Smooth muscle cell (in vitro differentiated cells): Measurements from ENCODE around the gene GAS6. TPM values are rescaled to one million over a fixed set of nuclear protein-coding genes. Genes with fewer than 3 reads are reported as not detected.
A peak's percentile ranks its signal among the peaks of the same experiment; 100 is the strongest.

Source experiments
- DNase-seq: peaks from one replicate; lab custom pipeline; 2025; ENCODE audit not compliant: unreplicated experiment; lab: John Stamatoyannopoulos, UW
- H2AFZ ChIP-seq: fragments of 200-600 bp; sonication (generic); 2 replicates; pipeline ENCODE4 v1.6.0; 2016; ENCODE audit warnings: antibody characterized with exemption, low read depth, mild to moderate bottlenecking
- H3F3A ChIP-seq: fragments of 200-600 bp; sonication (generic); 2 replicates; pipeline ENCODE4 v1.6.0; 2017; ENCODE audit warnings: antibody characterized with exemption, low read depth
- H3K27ac ChIP-seq: fragments of 200-600 bp; sonication (generic); 2 replicates; pipeline ENCODE4 v1.5.1; 2016; ENCODE audit warnings: low read depth, mild to moderate bottlenecking
- H3K27me3 ChIP-seq: fragments of 200-600 bp; sonication (generic); 2 replicates; pipeline ENCODE4 v1.6.1; 2016; ENCODE audit warnings: low read depth, mild to moderate bottlenecking
- H3K36me3 ChIP-seq: fragments of 200-600 bp; sonication (generic); 2 replicates; pipeline ENCODE4 v1.5.1; 2016; ENCODE audit warnings: low read depth
- H3K4me1 ChIP-seq: fragments of 200-600 bp; sonication (generic); 2 replicates; pipeline ENCODE4 v1.5.1; 2016; ENCODE audit warnings: low read depth
- H3K4me2 ChIP-seq: fragments of 200-600 bp; sonication (generic); 2 replicates; pipeline ENCODE4 v1.6.0; 2016; ENCODE audit warnings: mild to moderate bottlenecking
- H3K4me3 ChIP-seq: fragments of 200-600 bp; sonication (generic); 2 replicates; pipeline ENCODE4 v1.5.1; 2016; ENCODE audit warnings: mild to moderate bottlenecking
- H3K79me2 ChIP-seq: fragments of 200-600 bp; sonication (generic); 2 replicates; pipeline ENCODE4 v1.6.0; 2016; ENCODE audit warnings: low read depth, mild to moderate bottlenecking
- H3K9ac ChIP-seq: fragments of 200-600 bp; sonication (generic); 2 replicates; pipeline ENCODE4 v1.6.0; 2016; ENCODE audit warnings: low read depth
- H3K9me3 ChIP-seq: fragments of 200-600 bp; sonication (generic); replicated peaks from 2 replicates; pipeline ENCODE4 v1.5.1; 2016; ENCODE audit warnings: low read depth
- H4K20me1 ChIP-seq: fragments of 200-600 bp; sonication (generic); 2 replicates; pipeline ENCODE4 v1.6.0; 2016; ENCODE audit warnings: low read depth
- CTCF ChIP-seq: fragments of 200-600 bp; sonication (generic); IDR thresholded peaks from 2 replicates; pipeline ENCODE4 v1.5.1; 2017; ENCODE audit warnings: borderline replicate concordance, mild to moderate bottlenecking, antibody characterized with exemption; ENCODE audit not compliant: insufficient read depth, poor library complexity, severe bottlenecking
- WGBS: methylation state at CpG from one replicate; pipeline ENCODE4 v1.1.7; 2016; ENCODE audit warnings: low lambda C conversion rate; 5-methylcytosine and 5-hydroxymethylcytosine counted together
- polyA plus RNA-seq: library from polyadenylated mRNA; unstranded; fragments of >200 nt; fragmentation: Nextera tagmentation; extraction: Ambion mirVana; gene quantifications from 2 replicates; pipeline ENCODE4 v1.2.1, GENCODE V29; 2016
- total RNA-seq: library from RNA; depleted of rRNA; stranded (reverse); fragments of >200 nt; gene quantifications from 2 replicates; pipeline ENCODE4 v1.2.3, GENCODE V29; 2014

The GAS6 gene
- total and polyA plus RNA-seq, 2 experiments from 2014 or later: 21.7 to 45.2 TPM

GRCh38 chr13:113814435-113814821 lies 49.4 kb downstream of the GAS6 start:
- no peak overlapping the region for H3K4me3 ChIP-seq
- no peaks in the 10 kb centered on the region for H3K9me3 ChIP-seq
- TF ChIP-seq CTCF: no peak
- 77% methylated on average over 11 of the region's 11 CpGs for WGBS
- no peak overlapping the region for H3K27ac ChIP-seq
- H3K4me1 ChIP-seq: peaks cover 6% of the 10 kb centered on the region
- DNase-seq: no peak
- H3F3A ChIP-seq: no peaks in the 10 kb centered on the region
- H4K20me1 ChIP-seq: no peaks in the 10 kb centered on the region
- H3K27me3 ChIP-seq: no peaks in the 10 kb centered on the region
- no peaks in the 10 kb centered on the region for H3K36me3 ChIP-seq
- no peak overlapping the region for H2AFZ ChIP-seq
- no peak overlapping the region for H3K9ac ChIP-seq
- no peak overlapping the region for H3K4me2 ChIP-seq
- no peaks in the 10 kb centered on the region for H3K79me2 ChIP-seq

GRCh38 chr13:113813749-113814434 lies 50.0 kb downstream of the GAS6 start:
- H3F3A ChIP-seq: no peaks in the 10 kb centered on the region
- H3K4me1 ChIP-seq: peaks cover 6% of the 10 kb centered on the region
- no peaks in the 10 kb centered on the region for H4K20me1 ChIP-seq
- no peaks in the 10 kb centered on the region for H3K27me3 ChIP-seq
- DNase-seq: no peak
- 67% methylated on average over 28 of the region's 28 CpGs for WGBS
- no peak overlapping the region for H3K4me3 ChIP-seq
- no peak for TF ChIP-seq CTCF
- H3K36me3 ChIP-seq: no peaks in the 10 kb centered on the region
- H3K9ac ChIP-seq: no peak overlapping the region
- H2AFZ ChIP-seq: no peak overlapping the region
- no peak overlapping the region for H3K27ac ChIP-seq
- no peaks in the 10 kb centered on the region for H3K9me3 ChIP-seq
- H3K4me2 ChIP-seq: peak overlapping the region; percentile 52
- no peaks in the 10 kb centered on the region for H3K79me2 ChIP-seq

GRCh38 chr13:113813070-113813748 lies 50.7 kb downstream of the GAS6 start:
- Histone ChIP-seq H3K79me2 (no peaks in the 10 kb centered on the region), H3K9me3 (no peaks in the 10 kb centered on the region), H3K4me1 (peaks cover 6% of the 10 kb centered on the region), H3F3A (no peaks in the 10 kb centered on the region), H4K20me1 (no peaks in the 10 kb centered on the region), H3K36me3 (no peaks in the 10 kb centered on the region), H3K9ac (no peak overlapping the region), H3K4me2 (peak overlapping the region; percentile 17), H3K27me3 (no peaks in the 10 kb centered on the region), H3K4me3 (no peak overlapping the region), H3K27ac (no peak overlapping the region), H2AFZ (no peak overlapping the region)
- 89% methylated on average over 27 of the region's 30 CpGs for WGBS
- no peak for TF ChIP-seq CTCF
- DNase-seq: no peak
